ENCODE data around the gene LDLRAD4.
"Not testable (repeated sequence)": the region's sequence is repeated elsewhere in the genome, so short reads cannot be mapped to it uniquely, and the experiment has no call there.

Gene LDLRAD4

GRCh38 chr18:13338318-13338717 is 119.8 kb downstream of the LDLRAD4 start:
- no peak for DNase-seq (ENCODE audit: low read depth in 2 of 2)

DNA sequence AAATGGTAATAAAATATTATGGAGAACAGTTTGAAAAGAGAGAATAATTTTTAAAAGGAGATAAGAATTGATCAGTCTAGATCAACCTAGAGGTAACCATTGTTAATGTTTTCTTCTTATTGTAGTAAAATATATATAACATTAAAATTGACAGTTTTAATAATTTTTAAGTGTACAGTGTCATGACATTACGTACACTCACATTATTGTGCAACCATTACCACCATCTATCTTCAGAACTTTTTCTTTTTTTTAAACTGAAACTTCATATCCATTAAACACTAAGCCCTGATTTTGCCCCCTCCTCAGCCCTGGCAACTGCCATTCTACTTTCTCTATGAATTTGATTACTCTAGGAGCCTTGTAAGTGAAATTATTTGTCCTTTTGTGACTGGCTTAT is 121.1 kb downstream of the LDLRAD4 start:
- DNase-seq (ENCODE audit: low read depth in 2 of 2), result no peak

- not testable (repeated sequence) for DNase-seq (ENCODE audit: low read depth in 2 of 2)
Observed at GRCh38 chr18:13346449-13346848, 127.9 kb downstream of the LDLRAD4 start.

- DNase-seq (ENCODE audit: low read depth in 2 of 2), result no peak
Observed at GRCh38 chr18:13353084-13353823, 134.7 kb downstream of the LDLRAD4 start.

DNA sequence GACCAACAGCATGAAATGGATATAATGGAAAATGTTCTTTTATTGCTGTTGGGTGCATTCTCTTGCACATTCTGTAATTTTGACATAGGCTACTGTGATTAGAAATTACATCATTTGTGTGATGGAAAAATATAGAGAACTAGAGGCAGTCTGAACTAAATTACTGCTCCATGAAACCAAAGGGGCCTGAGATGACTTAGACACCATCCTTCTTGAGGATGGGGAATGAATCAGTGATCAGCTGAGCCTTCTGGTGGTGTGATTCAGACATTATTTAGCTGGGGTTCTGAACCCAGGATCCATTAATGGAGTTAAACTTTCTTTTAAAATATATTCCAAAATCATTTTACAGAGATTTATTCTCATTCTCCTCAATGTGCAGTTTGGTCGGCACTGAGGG is 135.8 kb downstream of the LDLRAD4 start:
- no peak for DNase-seq (ENCODE audit: low read depth in 2 of 2)

GRCh38 chr18:13356032-13356431 is 137.5 kb downstream of the LDLRAD4 start:
- no peak for DNase-seq (ENCODE audit: low read depth in 2 of 2)

DNA sequence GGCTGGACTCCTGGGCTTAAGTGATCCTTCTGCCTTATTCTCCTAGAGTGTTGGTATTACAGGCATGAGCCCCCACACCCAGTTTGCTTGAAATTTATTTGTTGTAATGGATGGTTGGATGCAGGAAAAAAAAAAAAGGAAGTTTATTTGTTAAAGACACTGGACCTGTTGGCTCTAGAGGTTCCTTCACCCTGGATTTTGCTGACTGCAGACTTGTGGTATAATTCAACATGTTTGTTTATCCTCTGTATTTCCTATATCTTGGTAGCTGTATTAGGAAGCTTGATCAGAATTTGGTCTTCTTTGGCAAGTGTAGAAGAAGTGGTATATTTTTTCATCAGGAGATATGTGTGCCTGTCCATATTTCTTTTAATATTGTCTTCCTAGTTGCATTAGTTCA is 138.7 kb downstream of the LDLRAD4 start:
- DNase-seq (ENCODE audit: low read depth in 2 of 2), result no peak

DNA sequence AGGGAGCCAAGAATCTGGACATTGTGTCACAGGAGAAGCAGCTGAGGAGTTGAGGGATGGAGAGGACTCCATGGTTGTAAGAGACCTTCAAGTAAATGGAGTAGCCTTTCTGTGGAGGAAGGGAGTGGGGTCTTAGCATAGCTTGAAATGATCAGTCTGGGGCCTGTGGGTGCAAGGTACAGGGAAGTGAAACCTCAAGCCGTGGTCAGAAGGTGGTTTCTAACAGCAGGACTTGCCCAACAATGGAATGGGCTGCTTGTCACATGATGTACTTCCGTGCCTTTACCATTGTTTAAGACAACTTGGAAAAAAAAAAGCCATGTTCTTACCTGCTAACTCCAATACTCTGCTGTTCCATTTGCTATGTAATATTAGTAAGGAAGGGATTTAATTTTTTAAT is 140.7 kb downstream of the LDLRAD4 start:
- no peak for DNase-seq (ENCODE audit: low read depth in 2 of 2)

DNA sequence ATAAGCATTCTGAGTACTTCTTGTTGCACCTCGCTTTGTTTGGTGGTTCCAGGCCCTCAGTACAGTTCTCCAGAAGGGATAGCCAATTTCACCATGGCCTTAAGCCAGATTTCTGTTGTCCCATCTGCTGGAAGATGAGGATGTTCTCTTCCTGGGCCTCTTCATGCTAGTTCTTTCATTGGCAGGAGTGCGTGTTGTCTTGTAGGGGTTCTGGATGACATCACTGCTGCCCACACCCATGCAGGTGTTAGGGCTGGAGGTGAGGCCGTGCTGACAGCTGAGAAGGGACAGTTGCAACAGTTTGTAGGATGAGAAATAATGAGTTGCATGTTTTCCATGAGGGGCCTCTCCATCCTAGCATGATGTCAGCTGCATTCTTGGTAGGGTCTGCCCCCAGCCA is 142.9 kb downstream of the LDLRAD4 start:
- no peak for DNase-seq (ENCODE audit: low read depth in 2 of 2)

DNA sequence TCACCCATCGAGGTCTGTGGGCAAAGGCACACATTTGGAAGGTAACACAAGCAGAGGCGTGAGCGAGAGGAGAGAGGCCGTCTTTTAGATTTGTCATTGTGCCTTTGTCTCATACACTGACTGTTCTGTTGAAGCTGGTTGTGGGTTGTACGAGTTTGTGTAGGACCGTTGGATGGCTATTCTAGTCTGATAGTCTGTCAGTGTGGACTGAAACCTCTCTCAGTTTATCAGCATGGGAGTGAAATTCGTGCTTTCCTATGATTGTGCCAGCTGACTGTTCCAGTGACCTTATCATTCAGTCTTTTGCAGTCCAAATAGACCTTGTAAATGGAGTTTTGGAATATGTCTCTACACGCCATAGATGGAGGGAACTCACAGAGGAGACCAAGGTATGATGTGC is 143.5 kb downstream of the LDLRAD4 start:
- DNase-seq (ENCODE audit: low read depth in 2 of 2), result no peak

- no peak for DNase-seq (ENCODE audit: low read depth in 2 of 2)
Observed at GRCh38 chr18:13362607-13363006, 144.0 kb downstream of the LDLRAD4 start.

DNA sequence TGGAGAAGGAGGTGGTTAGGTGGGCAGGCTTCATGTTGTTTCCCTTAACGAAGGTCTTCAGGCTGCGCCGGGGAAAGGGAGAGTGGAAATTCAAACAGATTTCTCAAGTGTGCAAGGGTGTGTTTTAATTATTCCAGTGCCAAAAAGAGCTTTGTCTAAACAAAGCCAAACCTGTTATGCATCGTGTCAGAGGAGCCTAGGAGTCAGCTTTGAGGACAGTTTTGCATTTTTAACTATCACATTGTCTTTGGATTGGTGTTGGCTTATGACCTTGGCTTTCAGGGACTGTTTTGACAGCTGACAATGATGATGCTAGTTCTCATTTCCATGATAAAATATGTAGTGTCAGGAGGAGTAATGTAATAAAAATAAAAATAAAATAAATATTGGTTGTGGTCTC is 144.8 kb downstream of the LDLRAD4 start:
- no peak for DNase-seq (ENCODE audit: low read depth in 2 of 2)

GRCh38 chr18:13364721-13365205 is 146.2 kb downstream of the LDLRAD4 start:
- no peak for DNase-seq (ENCODE audit: low read depth in 2 of 2)

GRCh38 chr18:13366131-13366530 is 147.6 kb downstream of the LDLRAD4 start:
- no peak for DNase-seq (ENCODE audit: low read depth in 2 of 2)

DNA sequence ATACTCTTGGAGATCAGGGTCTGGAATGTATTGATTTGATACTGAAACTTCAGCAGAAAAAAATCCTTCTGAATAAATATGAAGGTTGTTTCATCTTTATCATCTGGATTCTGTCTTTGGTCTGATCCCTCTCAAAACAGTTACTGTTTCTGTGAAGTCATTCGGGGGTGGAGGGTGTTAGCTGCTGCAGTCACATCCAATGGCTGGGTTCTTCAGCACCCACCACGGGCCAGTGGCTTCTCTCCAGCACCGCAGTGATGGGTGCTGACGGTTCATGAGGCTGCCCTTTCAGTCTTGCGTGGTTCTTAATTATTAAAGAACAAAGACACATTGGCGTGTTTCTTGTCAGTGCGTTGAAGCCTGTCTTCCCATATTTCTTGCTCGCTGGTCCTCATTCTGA is 148.0 kb downstream of the LDLRAD4 start:
- DNase-seq (ENCODE audit: low read depth in 2 of 2), result no peak

GRCh38 chr18:13366962-13367892 is 148.7 kb downstream of the LDLRAD4 start:
- no peak for DNase-seq (ENCODE audit: low read depth in 2 of 2)

DNA sequence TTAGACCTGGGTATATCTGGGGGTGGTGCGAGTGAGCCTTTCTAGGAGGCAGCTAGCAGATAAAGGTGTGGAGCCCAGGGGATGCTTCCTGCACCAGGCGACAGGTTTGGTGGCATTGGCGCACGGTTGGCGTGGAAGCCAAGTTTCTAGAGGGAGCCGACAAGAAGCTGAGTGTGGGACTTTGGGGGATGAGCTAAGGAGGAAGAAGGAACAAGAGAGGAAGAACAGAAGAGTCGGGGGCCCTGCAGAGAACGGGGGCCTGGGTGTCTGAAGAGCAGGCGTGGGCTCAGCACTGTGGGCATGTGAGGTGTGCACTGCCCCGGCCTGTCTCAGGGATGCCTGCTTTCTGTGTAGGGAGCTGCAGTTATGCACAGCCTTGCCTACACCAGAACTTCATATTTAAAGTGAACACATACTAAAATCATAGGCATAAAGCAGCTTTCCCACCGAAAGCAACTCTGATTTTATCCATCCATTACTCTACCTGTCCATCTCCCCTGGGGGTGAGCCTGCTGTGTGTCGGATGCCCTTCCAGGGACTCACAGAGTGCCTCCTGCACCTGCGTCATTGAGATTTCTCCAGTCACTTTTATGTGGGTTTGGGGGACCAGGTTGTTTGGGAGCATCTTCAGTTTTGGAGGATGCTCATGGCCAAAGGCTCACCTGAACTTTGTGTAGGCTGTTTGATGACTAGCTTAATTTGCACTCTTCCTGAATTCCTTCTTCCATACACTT is 149.7 kb downstream of the LDLRAD4 start:
- DNase-seq (ENCODE audit: low read depth in 2 of 2), result no peak

DNA sequence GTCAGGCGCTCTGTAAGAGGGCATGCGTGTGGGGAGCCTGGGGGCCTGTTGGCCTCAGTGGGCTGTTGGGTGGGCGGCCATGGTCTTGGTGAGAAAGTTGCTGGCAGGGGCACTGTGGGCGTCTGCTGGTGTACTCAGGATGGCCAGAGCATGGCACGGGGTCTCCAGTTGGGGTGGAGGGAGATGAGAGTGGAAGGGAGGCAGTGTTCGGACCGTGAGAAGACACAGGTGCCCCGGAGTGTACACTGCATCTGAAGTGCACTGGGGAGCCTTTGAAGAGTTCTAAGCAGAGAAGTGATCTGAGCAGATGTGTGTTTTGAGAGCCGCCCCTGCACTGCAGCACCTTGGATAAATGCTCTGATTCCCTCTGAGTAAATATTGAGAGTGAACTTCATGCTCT is 150.8 kb downstream of the LDLRAD4 start:
- DNase-seq (ENCODE audit: low read depth in 2 of 2), result no peak

- DNase-seq (ENCODE audit: low read depth in 2 of 2), result no peak
Observed at GRCh38 chr18:13369756-13370510, 151.4 kb downstream of the LDLRAD4 start.

GRCh38 chr18:13370995-13371625 is 152.6 kb downstream of the LDLRAD4 start:
- DNase-seq (ENCODE audit: low read depth in 2 of 2), result no peak
